Ascending aorta (tissue), 2 donors: ENCODE data around the gene ITGA11. TPM values are rescaled to one million over a fixed set of nuclear protein-coding genes. Genes with fewer than 3 reads are reported as not detected.

ENCODE experiments used
- DNase-seq, 2 donors: peaks; one replicate each; pipeline ENCODE4 v3.0.0-alpha.2; 2019; ENCODE audit warnings: low spot score in 2 of 2
- H3K27ac ChIP-seq, 2 donors: fragments of 200-600 bp; sonication (generic); one replicate each; pipeline ENCODE4 v1.5.1; 2016 to 2017; ENCODE audit warnings: mild to moderate bottlenecking in 1 of 2
- H3K27me3 ChIP-seq: fragments of 200-600 bp; sonication (generic); one replicate; pipeline ENCODE4 v1.5.1; 2017
- H3K36me3 ChIP-seq, 2 donors: fragments of 200-600 bp; sonication (generic); one replicate each; pipeline ENCODE4 v1.5.1; 2016
- H3K4me1 ChIP-seq, 2 donors: fragments of 200-600 bp; sonication (generic); one replicate each; pipeline ENCODE4 v1.5.1; 2016 to 2017; ENCODE audit warnings: mild to moderate bottlenecking in 1 of 2
- H3K4me3 ChIP-seq, 2 donors: fragments of 200-600 bp; sonication (generic); one replicate each; pipeline ENCODE4 v1.5.1; 2016 to 2017; ENCODE audit warnings: mild to moderate bottlenecking in 1 of 2
- H3K9me3 ChIP-seq, 2 donors: fragments of 200-600 bp; sonication (generic); one replicate each; pipeline ENCODE4 v1.5.1; 2016
- CTCF ChIP-seq, 3 experiments: fragments of 200-600 bp in 2 of 3; fragments of 450-650 bp in 1 of 3; sonication (generic) in 2 of 3; IDR thresholded peaks; one replicate each; pipeline ENCODE4 v1.5.1; 2016 to 2019; ENCODE audit warnings: antibody characterized with exemption in 3 of 3, mild to moderate bottlenecking in 1 of 3, moderate library complexity in 1 of 3
- intact Hi-C: fragments of 100-400 bp; cut with DNase I; formaldehyde crosslinking; loops from one replicate; pipeline ENCODE4 v1.15.1; 2023
- total RNA-seq: library from RNA; depleted of rRNA; stranded (reverse); fragments of >200 nt; gene quantifications from one replicate; pipeline ENCODE4 v1.1.0, GENCODE V29; 2016

The ITGA11 gene
- total RNA-seq, 1 donor from 2014 or later: 136 TPM

- H3K27ac ChIP-seq: peak overlapping the region; percentile 96 to 98
- intact Hi-C loops: loop anchor here (2.0 kb wide), 1 partner anchor 25 kb away; no protein-coding TSS in a partner anchor
- H3K36me3 ChIP-seq: peaks cover 37 to 56% of the 10 kb centered on the region in 2 donors
- peaks cover 25 to 47% of the 10 kb centered on the region in 2 donors for H3K4me1 ChIP-seq
- H3K9me3 ChIP-seq: no peaks in the 10 kb centered on the region
- H3K4me3 ChIP-seq: no peak overlapping the region
- peak in 1 of 2 donors; percentile 76 for DNase-seq
- TF ChIP-seq CTCF (IDR thresholded peaks at IDR 0.05): no peak
- H3K27me3 ChIP-seq: no peaks in the 10 kb centered on the region
Observed at GRCh38 chr15:68333775-68334470, 98.0 kb downstream of the ITGA11 start.

GRCh38 chr15:68332266-68332665 lies 99.7 kb downstream of the ITGA11 start:
- no peak for TF ChIP-seq CTCF (IDR thresholded peaks at IDR 0.05)
- Histone ChIP-seq H3K4me1 (peaks cover 25 to 51% of the 10 kb centered on the region in 2 donors), H3K27ac (peak overlapping the region; percentile 96 to 98), H3K4me3 (no peak overlapping the region), H3K27me3 (no peaks in the 10 kb centered on the region), H3K36me3 (peaks cover 50 to 67% of the 10 kb centered on the region in 2 donors), H3K9me3 (no peaks in the 10 kb centered on the region)
- DNase-seq: no peak
- intact Hi-C loops: no loop called here

GRCh38 chr15:68330901-68331300 lies 101.1 kb downstream of the ITGA11 start:
- Histone ChIP-seq H3K9me3 (no peaks in the 10 kb centered on the region), H3K27me3 (no peaks in the 10 kb centered on the region), H3K27ac (peak overlapping the region; percentile 27 to 98), H3K36me3 (peaks cover 64 to 72% of the 10 kb centered on the region in 2 donors), H3K4me3 (no peak overlapping the region), H3K4me1 (peaks cover 29 to 49% of the 10 kb centered on the region in 2 donors)
- no peak for DNase-seq
- intact Hi-C loops: no loop called here
- no peak for TF ChIP-seq CTCF (IDR thresholded peaks at IDR 0.05)

GRCh38 chr15:68330416-68330815 lies 101.5 kb downstream of the ITGA11 start:
- H3K9me3 ChIP-seq: no peaks in the 10 kb centered on the region
- H3K27me3 ChIP-seq: no peaks in the 10 kb centered on the region
- DNase-seq: no peak
- peak overlapping the region in 1 of 2 donors; percentile 27 for H3K27ac ChIP-seq
- peaks cover 67 to 77% of the 10 kb centered on the region in 2 donors for H3K36me3 ChIP-seq
- no peak overlapping the region for H3K4me3 ChIP-seq
- TF ChIP-seq CTCF (IDR thresholded peaks at IDR 0.05): no peak
- H3K4me1 ChIP-seq: peaks cover 30 to 48% of the 10 kb centered on the region in 2 donors
- intact Hi-C loops: no loop called here

GRCh38 chr15:68328964-68329363 lies 103.0 kb downstream of the ITGA11 start:
- Histone ChIP-seq H3K27ac (peak overlapping the region in 1 of 2 donors; percentile 81), H3K36me3 (peaks cover 80 to 92% of the 10 kb centered on the region in 2 donors), H3K27me3 (no peaks in the 10 kb centered on the region), H3K9me3 (no peaks in the 10 kb centered on the region), H3K4me3 (no peak overlapping the region), H3K4me1 (peaks cover 19 to 35% of the 10 kb centered on the region in 2 donors)
- intact Hi-C loops: no loop called here
- no peak for TF ChIP-seq CTCF (IDR thresholded peaks at IDR 0.05)
- DNase-seq: no peak
